ENCODE results near the gene MERTK.

GRCh38 chr2:112001942-112002341 is 103.5 kb downstream of the MERTK start:
- no peak for TF ChIP-seq CTCF (IDR thresholded peaks at IDR 0.05; ENCODE audit: low read length)
- no peak for TF ChIP-seq EZH2 (optimal IDR thresholded peaks at IDR 0.05; ENCODE audit: low read depth, low read length)

All from MM.1S (cell line).